AG04450 (cell line): ENCODE data around the gene NMBR. TPM values are rescaled to one million over a fixed set of nuclear protein-coding genes. Genes with fewer than 3 reads are reported as not detected.
"Not testable (repeated sequence)": the region's sequence is repeated elsewhere in the genome, so short reads cannot be mapped to it uniquely, and the experiment has no call there.

Source experiments
- CTCF ChIA-PET: fragments of 300-600, 350-600 bp; formaldehyde crosslinking; extraction: SDS; loops from one replicate; lab custom pipeline; 2022; ENCODE audit warnings: antibody characterized with exemption, inconsistent platforms; lab: Charles Lee
- POLR2A ChIA-PET: fragments of 350-600 bp; formaldehyde crosslinking; extraction: SDS; loops from one replicate; lab custom pipeline; 2021; ENCODE audit warnings: antibody characterized with exemption, inconsistent platforms; lab: Yijun Ruan, JAX
- DNase-seq: peaks from one replicate; pipeline ENCODE4 v3.0.0-alpha.2; 2011; ENCODE audit warnings: low read depth, low spot score
- H3K27ac ChIP-seq: one replicate; pipeline ENCODE4 v1.5.1; 2012; ENCODE audit warnings: low read depth, low read length, control low read depth
- H3K27me3 ChIP-seq: one replicate; pipeline ENCODE4 v1.6.0; 2012; ENCODE audit warnings: low read length; ENCODE audit not compliant: control insufficient read depth, insufficient read depth
- H3K4me3 ChIP-seq: 2 replicates; pipeline ENCODE4 v1.5.1; 2011; ENCODE audit warnings: mild to moderate bottlenecking, low read depth, low read length, control low read depth
- H3K9me3 ChIP-seq: 2 replicates; pipeline ENCODE4 v1.5.1; 2012; ENCODE audit warnings: low read length; ENCODE audit not compliant: control insufficient read depth, insufficient read depth
- CTCF ChIP-seq: IDR thresholded peaks from 2 replicates; pipeline ENCODE4 v1.5.1; 2011; ENCODE audit warnings: low read depth, low read length, control low read depth, inconsistent platforms
- polyA plus RNA-seq: library from polyadenylated mRNA; depleted of rRNA; stranded (reverse); fragments of >200 nt; gene quantifications from 2 replicates; pipeline ENCODE4 v1.2.3, GENCODE V29; 2011

The NMBR gene
- polyA plus RNA-seq, 1 experiment, result 0.15 TPM

GRCh38 chr6:142162780-142163179 is 15.9 kb upstream of the NMBR start:
- POLR2A ChIA-PET, result no interaction called here
- TF ChIP-seq CTCF, result no peak

GRCh38 chr6:142156758-142157068 is 9.8 kb upstream of the NMBR start:
- H3K27me3 ChIP-seq, H3K4me3 ChIP-seq, POLR2A ChIA-PET, DNase-seq, H3K9me3 ChIP-seq, H3K27ac ChIP-seq: not testable (repeated sequence)
- CTCF ChIA-PET, result interaction anchor here (0.7 to 6.9 kb wide), 24 partner anchors 9 to 479 kb away, joined by 3 to 68 read pairs (median 4); partner anchors contain the start of genes NMBR and VTA1

More at GRCh38 chr6:142162780-142163179, 15.9 kb upstream of the NMBR start:
- H3K9me3 ChIP-seq, result no peaks in the 10 kb centered on the region
- CTCF ChIA-PET, result interaction anchor here (1.4 kb wide), 1 partner anchor 45 kb away, joined by 4 read pairs; no protein-coding TSS in a partner anchor
- H3K27ac ChIP-seq, result no peak overlapping the region
- H3K27me3 ChIP-seq, result no peaks in the 10 kb centered on the region
- DNase-seq, result no peak
- H3K4me3 ChIP-seq, result no peak overlapping the region

GRCh38 chr6:142155895-142156757 is 9.2 kb upstream of the NMBR start:
- H3K4me3 ChIP-seq, result no peak overlapping the region
- H3K27ac ChIP-seq, result no peak overlapping the region
- no peaks in the 10 kb centered on the region for H3K9me3 ChIP-seq
- peak; percentile 38; the same call in 1 of the 2 replicates for TF ChIP-seq CTCF
- ChIA-PET POLR2A (no interaction called here), CTCF (interaction anchor here (0.6 to 6.9 kb wide), 31 partner anchors 8 to 499 kb away, joined by 3 to 68 read pairs (median 4); partner anchors contain the start of genes NMBR and VTA1)
- no peak for DNase-seq
- H3K27me3 ChIP-seq, result no peaks in the 10 kb centered on the region

GRCh38 chr6:142155091-142155490 is 8.2 kb upstream of the NMBR start:
- no peak for DNase-seq
- Histone ChIP-seq H3K27me3 (no peaks in the 10 kb centered on the region), H3K4me3 (no peak overlapping the region), H3K9me3 (no peaks in the 10 kb centered on the region), H3K27ac (no peak overlapping the region)
- ChIA-PET POLR2A (no interaction called here), CTCF (interaction anchor here (0.5 to 6.9 kb wide), 14 partner anchors 7 to 1909 kb away, joined by 3 to 68 read pairs (median 4); partner anchors contain the start of genes NMBR and VTA1)
- no peak for TF ChIP-seq CTCF

GRCh38 chr6:142154336-142154735 is 7.4 kb upstream of the NMBR start:
- no peaks in the 10 kb centered on the region for H3K27me3 ChIP-seq
- DNase-seq, result no peak
- ChIA-PET POLR2A (no interaction called here), CTCF (interaction anchor here (0.7 to 6.9 kb wide), 5 partner anchors 52 to 1910 kb away, joined by 3 to 68 read pairs (median 30); no protein-coding TSS in a partner anchor)
- no peak for TF ChIP-seq CTCF
- H3K4me3 ChIP-seq, result no peak overlapping the region
- no peak overlapping the region for H3K27ac ChIP-seq
- no peaks in the 10 kb centered on the region for H3K9me3 ChIP-seq
